Uterus (tissue), 4 donors: ENCODE measurements around the gene FLVCR2. TPM values are rescaled to one million over a fixed set of nuclear protein-coding genes. Genes with fewer than 3 reads are reported as not detected.
"Not testable (repeated sequence)": the region's sequence is repeated elsewhere in the genome, so short reads cannot be mapped to it uniquely, and the experiment has no call there.

Source experiments
- DNase-seq, 2 donors: peaks; one replicate each; pipeline ENCODE4 v3.0.0-alpha.2; 2019 to 2020
- H3K27ac ChIP-seq, 2 donors: fragments of 200-600 bp; sonication (generic); 1 replicate in 1 of 2; 2 replicates in 1 of 2; pipeline ENCODE4 v1.5.1; 2016 to 2018
- H3K27me3 ChIP-seq, 2 donors: fragments of 200-600 bp; sonication (generic); one replicate each; pipeline ENCODE4 v1.5.1; 2018 to 2019; ENCODE audit warnings: control low read depth in 1 of 2
- H3K36me3 ChIP-seq, 2 donors: fragments of 200-600 bp; sonication (generic); one replicate each; pipeline ENCODE4 v1.5.1; 2019; ENCODE audit warnings: control low read depth in 1 of 2
- H3K4me1 ChIP-seq, 2 donors: fragments of 200-600 bp; sonication (generic); one replicate each; pipeline ENCODE4 v1.5.1; 2018 to 2019; ENCODE audit warnings: control low read depth in 1 of 2
- H3K4me3 ChIP-seq, 2 donors: fragments of 200-600 bp; sonication (generic); 1 replicate in 1 of 2; 2 replicates in 1 of 2; pipeline ENCODE4 v1.5.1; 2018 to 2019; ENCODE audit warnings: mild to moderate bottlenecking in 1 of 2
- H3K9me3 ChIP-seq, 2 donors: fragments of 200-600 bp; sonication (generic); one replicate each; pipeline ENCODE4 v1.5.1; 2019; ENCODE audit warnings: control low read depth in 1 of 2
- CTCF ChIP-seq, 4 experiments: fragments of 200-600 bp in 2 of 4; fragments of 450-650 bp in 2 of 4; sonication (generic) in 2 of 4; IDR thresholded peaks; one replicate each; pipeline ENCODE4 v1.5.1; 2016 to 2019; ENCODE audit warnings: antibody characterized with exemption in 4 of 4, mild to moderate bottlenecking in 2 of 4, moderate library complexity in 1 of 4
- POLR2A ChIP-seq, 2 donors: fragments of 450-650 bp; IDR thresholded peaks; one replicate each; pipeline ENCODE4 v1.6.1; 2016; ENCODE audit warnings: antibody characterized with exemption in 2 of 2, mild to moderate bottlenecking in 1 of 2, moderate library complexity in 1 of 2
- intact Hi-C: fragments of 100-400 bp; cut with DNase I; formaldehyde crosslinking; loops from one replicate; pipeline ENCODE4 v1.15.1; 2023; ENCODE audit warnings: low total_unique reads
- total RNA-seq, 4 donors: library from RNA; depleted of rRNA in 3 of 4; stranded (reverse); fragments of >200 nt in 3 of 4; gene quantifications; one replicate each; pipeline versions ENCODE4 v1.1.0 to v1.2.4, GENCODE V29; 2014 to 2023
- donor health status: DM: yes; HTN: yes; CAD: no.

Gene FLVCR2
- total RNA-seq, 4 donors from 2014 or later, result 2.3 to 15.0 (median 3.3) TPM

DNA sequence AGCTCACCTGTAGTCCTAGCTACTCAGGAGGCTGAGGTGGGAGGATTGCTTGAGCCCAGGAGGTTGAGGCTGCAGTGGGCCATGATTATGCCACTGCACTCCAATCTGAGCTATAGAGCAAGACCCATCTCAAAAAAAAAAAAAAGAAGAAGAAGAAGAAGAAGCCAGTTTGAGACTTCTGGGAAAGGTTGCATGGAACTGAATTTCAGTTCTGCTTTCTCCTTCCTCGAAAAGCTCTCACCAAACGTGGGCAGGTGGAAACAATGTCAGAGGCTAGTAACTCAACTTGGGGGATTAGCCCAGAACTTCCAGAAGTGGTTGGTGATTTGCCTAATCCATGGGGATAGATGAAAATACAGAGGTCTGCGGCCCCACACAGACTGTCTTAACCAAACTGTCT lies 18.7 kb downstream of the FLVCR2 start:
- H3K27me3 ChIP-seq, result no peaks in the 10 kb centered on the region
- intact Hi-C loops, result no loop called here

DNA sequence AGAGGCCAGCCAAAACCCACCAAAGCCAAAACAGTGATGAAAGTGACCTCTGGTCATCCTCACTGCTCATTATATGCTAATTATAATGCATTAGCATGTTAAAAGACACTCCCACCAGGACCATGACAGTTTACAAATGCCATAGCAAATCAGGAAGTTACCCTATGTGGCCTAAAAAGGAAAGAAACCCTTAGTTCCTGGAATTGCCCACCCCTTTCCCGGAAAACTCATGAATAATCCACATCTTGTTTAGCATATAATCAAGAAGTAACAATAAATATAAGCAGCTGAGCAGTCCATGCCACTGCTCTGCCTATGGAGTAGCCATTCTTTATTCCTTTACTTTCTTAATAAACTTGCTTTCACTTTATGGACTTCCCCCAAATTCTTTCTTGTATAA lies 21.7 kb downstream of the FLVCR2 start:
- H3K27ac ChIP-seq, H3K36me3 ChIP-seq, H3K9me3 ChIP-seq, H3K27me3 ChIP-seq, intact Hi-C loops, H3K4me1 ChIP-seq, H3K4me3 ChIP-seq, DNase-seq: not testable (repeated sequence)

More for the DNA sequence above, 18.7 kb downstream of the FLVCR2 start:
- TF ChIP-seq POLR2A (IDR thresholded peaks at IDR 0.05) (no peak), CTCF (IDR thresholded peaks at IDR 0.05) (no peak)
- no peaks in the 10 kb centered on the region for H3K4me1 ChIP-seq
- H3K27ac ChIP-seq, result no peak overlapping the region
- DNase-seq, result no peak
- H3K9me3 ChIP-seq, result no peaks in the 10 kb centered on the region
- no peaks in the 10 kb centered on the region for H3K36me3 ChIP-seq
- H3K4me3 ChIP-seq, result no peak overlapping the region

GRCh38 chr14:75601061-75601460 lies 22.6 kb downstream of the FLVCR2 start:
- intact Hi-C loops, DNase-seq, H3K27ac ChIP-seq, H3K27me3 ChIP-seq, H3K36me3 ChIP-seq, H3K4me1 ChIP-seq, H3K4me3 ChIP-seq, H3K9me3 ChIP-seq: not testable (repeated sequence)

- no peak for TF ChIP-seq CTCF (IDR thresholded peaks at IDR 0.05)
- TF ChIP-seq POLR2A (IDR thresholded peaks at IDR 0.05), result no peak
- intact Hi-C loops, result no loop called here
These were observed 24.1 kb downstream of the FLVCR2 start for GRCh38 chr14:75602503-75602902.

GRCh38 chr14:75604979-75605851 lies 26.8 kb downstream of the FLVCR2 start:
- no peak for DNase-seq
- Histone ChIP-seq H3K36me3 (no peaks in the 10 kb centered on the region), H3K27me3 (no peaks in the 10 kb centered on the region), H3K27ac (no peak overlapping the region), H3K9me3 (no peaks in the 10 kb centered on the region), H3K4me3 (no peak overlapping the region), H3K4me1 (no peaks in the 10 kb centered on the region)
- TF ChIP-seq POLR2A (IDR thresholded peaks at IDR 0.05), result no peak
- no peak for TF ChIP-seq CTCF (IDR thresholded peaks at IDR 0.05)
- intact Hi-C loops, result no loop called here

More at GRCh38 chr14:75602503-75602902, 24.1 kb downstream of the FLVCR2 start:
- Histone ChIP-seq H3K9me3 (no peaks in the 10 kb centered on the region), H3K27ac (no peak overlapping the region), H3K4me1 (no peaks in the 10 kb centered on the region), H3K36me3 (no peaks in the 10 kb centered on the region), H3K4me3 (no peak overlapping the region), H3K27me3 (no peaks in the 10 kb centered on the region)
- no peak for DNase-seq

GRCh38 chr14:75605916-75606315 lies 27.5 kb downstream of the FLVCR2 start:
- Histone ChIP-seq H3K27ac (no peak overlapping the region), H3K36me3 (no peaks in the 10 kb centered on the region), H3K9me3 (no peaks in the 10 kb centered on the region), H3K4me3 (no peak overlapping the region), H3K27me3 (no peaks in the 10 kb centered on the region), H3K4me1 (no peaks in the 10 kb centered on the region)
- TF ChIP-seq POLR2A (IDR thresholded peaks at IDR 0.05) (no peak), CTCF (IDR thresholded peaks at IDR 0.05) (no peak)
- DNase-seq, result no peak
- intact Hi-C loops, result no loop called here
